NCI-H1092 treated with DMSO at 0.1 percent for 48 hours (cell line): ENCODE results near the gene CHRDL2.

Experiments used
- DNase-seq: peaks from one replicate; lab custom pipeline; 2025; lab: John Stamatoyannopoulos, UW

CHRDL2 gene

GRCh38 chr11:74684661-74685060 lies 46.6 kb downstream of the CHRDL2 start:
- DNase-seq: no peak

- no peak for DNase-seq
Observed at GRCh38 chr11:74683941-74684481, 47.2 kb downstream of the CHRDL2 start.

- no peak for DNase-seq
Observed at GRCh38 chr11:74683279-74683871, 47.9 kb downstream of the CHRDL2 start.

GRCh38 chr11:74682731-74683278 lies 48.4 kb downstream of the CHRDL2 start:
- no peak for DNase-seq

- peak; percentile 58 for DNase-seq
Observed at GRCh38 chr11:74681686-74682651, 49.3 kb downstream of the CHRDL2 start.

- DNase-seq: no peak
Observed at GRCh38 chr11:74680703-74681531, 50.3 kb downstream of the CHRDL2 start.

- no peak for DNase-seq
Observed at GRCh38 chr11:74680035-74680671, 51.1 kb downstream of the CHRDL2 start.

GRCh38 chr11:74679513-74679865 lies 51.7 kb downstream of the CHRDL2 start:
- no peak for DNase-seq

GRCh38 chr11:74678591-74679512 lies 52.4 kb downstream of the CHRDL2 start:
- no peak for DNase-seq

- DNase-seq: no peak
Observed at GRCh38 chr11:74678041-74678440, 53.2 kb downstream of the CHRDL2 start.

GRCh38 chr11:74677131-74677530 lies 54.1 kb downstream of the CHRDL2 start:
- DNase-seq: no peak

- no peak for DNase-seq
Observed at GRCh38 chr11:74676596-74676995, 54.6 kb downstream of the CHRDL2 start.

GRCh38 chr11:74675761-74676160 lies 55.5 kb downstream of the CHRDL2 start:
- no peak for DNase-seq

GRCh38 chr11:74673693-74674360 lies 57.4 kb downstream of the CHRDL2 start:
- no peak for DNase-seq

- peak; percentile 71 for DNase-seq
Observed at GRCh38 chr11:74672956-74673692, 58.1 kb downstream of the CHRDL2 start.

GRCh38 chr11:74672332-74672955 lies 58.8 kb downstream of the CHRDL2 start:
- DNase-seq: no peak

GRCh38 chr11:74671520-74672196 lies 59.6 kb downstream of the CHRDL2 start:
- DNase-seq: no peak

- no peak for DNase-seq
Observed at GRCh38 chr11:74670171-74670570, 61.1 kb downstream of the CHRDL2 start.
